GM19239 (cell line): ENCODE results near the gene TRIP6.
A peak's percentile ranks its signal among the peaks of the same experiment; 100 is the strongest.

ENCODE experiments used
- DNase-seq: peaks from one replicate; pipeline ENCODE4 v3.0.0; 2011; ENCODE audit warnings: low spot score; ENCODE audit not compliant: insufficient read length
- FAIRE-seq: peaks from 2 replicates; lab custom pipeline; 2011; peaks lifted over from hg19 to GRCh38; lab: Jason Lieb, UNC

The TRIP6 gene

DNA sequence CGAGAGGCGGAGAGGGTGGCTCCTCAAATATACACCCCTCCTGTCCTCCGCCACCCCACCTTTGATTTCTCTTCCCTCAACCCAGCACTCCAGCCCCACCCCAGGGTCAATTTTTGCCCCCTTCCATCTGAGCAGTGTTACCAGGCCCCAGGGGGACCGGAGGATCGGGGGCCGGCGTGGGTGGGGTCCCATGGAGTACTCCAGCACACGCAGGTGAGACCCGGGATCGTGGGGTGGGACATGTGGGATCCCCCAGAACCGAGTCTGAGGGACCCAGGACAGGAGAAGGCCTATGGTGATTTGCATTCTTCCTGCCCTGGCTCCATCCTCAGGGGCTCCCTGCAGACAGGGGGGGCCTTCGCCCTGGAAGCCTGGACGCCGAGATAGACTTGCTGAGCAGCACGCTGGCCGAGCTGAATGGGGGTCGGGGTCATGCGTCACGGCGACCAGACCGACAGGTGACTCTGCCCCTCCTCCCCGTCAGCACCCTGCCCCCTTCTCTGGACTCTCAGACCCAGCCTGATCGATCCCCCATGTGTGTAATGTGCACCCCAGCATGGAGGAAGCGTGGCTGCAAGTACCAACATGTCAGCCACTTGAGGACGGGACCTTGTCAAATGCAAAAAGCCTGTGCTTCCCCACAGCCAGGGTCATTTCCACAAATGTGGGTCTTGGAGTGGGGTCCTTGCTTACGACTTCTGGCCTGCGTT, 744 bp downstream of the TRIP6 start:
- FAIRE-seq = no peak

DNA sequence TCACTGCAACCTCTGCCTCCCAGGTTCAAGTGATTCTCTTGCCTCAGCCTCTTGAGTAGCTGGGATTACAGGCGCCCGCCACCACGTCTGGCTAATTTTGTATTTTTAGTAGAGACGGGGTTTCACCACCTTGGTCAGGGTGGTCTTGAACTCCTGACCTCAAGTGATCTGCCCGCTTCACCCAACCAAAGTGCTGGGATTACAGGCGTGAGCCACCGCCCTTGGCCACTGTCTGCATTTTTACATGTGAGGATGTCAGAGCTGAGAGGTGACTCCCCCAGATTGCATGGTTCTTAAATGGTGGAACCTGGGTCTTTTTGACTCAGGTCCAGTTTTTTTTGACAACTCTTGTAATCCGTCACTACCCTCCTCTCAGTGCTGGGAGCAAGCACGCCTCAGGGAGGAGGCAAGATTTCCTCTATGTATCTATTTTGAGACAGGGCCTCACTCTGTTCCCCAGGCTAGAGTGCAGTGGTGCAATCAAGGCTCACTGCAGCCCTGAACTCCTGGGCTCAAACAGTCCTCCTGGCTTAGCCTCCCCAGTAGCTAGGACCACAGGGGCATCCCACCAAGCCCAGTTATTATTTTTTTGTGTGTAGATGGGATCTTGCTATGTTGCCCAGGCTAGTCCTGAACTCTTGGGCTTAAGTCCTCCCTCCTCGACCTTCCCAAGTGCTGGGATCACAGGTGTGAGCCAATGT, 6.6 kb downstream of the TRIP6 start:
- DNase-seq (no peak), FAIRE-seq (peak; percentile 8)

More for the DNA sequence above, 744 bp downstream of the TRIP6 start:
- DNase-seq = no peak

DNA sequence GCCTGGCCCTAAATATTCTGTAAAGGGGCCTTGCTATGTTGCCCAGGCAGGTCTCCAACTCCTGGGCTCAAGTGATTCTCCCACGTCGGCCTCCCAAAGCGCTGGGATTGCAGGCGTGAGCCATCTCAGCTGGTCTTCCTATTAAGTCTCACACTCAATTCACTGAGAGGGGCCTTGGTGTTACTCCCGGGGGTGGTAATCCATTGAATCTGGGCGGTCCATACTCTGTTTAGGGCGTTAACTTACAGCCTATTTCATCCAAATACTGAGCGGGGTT, 7.1 kb downstream of the TRIP6 start:
- no peak for FAIRE-seq
- no peak for DNase-seq

GRCh38 chr7:100874577-100875355, 7.6 kb downstream of the TRIP6 start, which contains the start of gene SRRT:
TSS of gene SRRT (plus strand) at chr7:100875103. CDS start at chr7:100875591, 488 bp downstream.
- FAIRE-seq = peak; percentile 99
- peak; percentile 97 for DNase-seq

GRCh38 chr7:100875356-100875751, 8.2 kb downstream of the TRIP6 start:
- FAIRE-seq (peak; percentile 18), DNase-seq (no peak)

GRCh38 chr7:100878013-100878412, 10.8 kb downstream of the TRIP6 start:
- DNase-seq (no peak), FAIRE-seq (no peak)

DNA sequence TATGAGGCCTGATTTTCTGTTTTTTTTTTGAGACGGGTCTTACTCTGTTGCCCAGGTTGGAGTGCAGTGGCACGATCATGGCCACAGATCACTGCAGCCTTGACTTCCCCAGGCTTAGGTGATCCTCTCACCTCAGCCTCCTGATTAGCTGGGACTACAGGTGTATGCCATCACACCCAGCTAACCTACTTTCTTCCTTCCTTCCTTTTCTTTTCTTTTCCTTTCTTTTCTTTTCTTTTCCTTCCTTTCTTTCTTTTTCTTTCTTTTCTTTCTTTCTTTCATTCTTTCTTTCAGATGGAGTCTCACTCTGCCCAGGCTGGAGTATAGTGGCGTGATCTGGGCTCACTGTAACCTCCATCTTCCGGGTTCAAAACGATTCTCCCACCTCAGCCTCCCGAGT, 11.5 kb downstream of the TRIP6 start:
- FAIRE-seq = no peak
- DNase-seq = no peak

- FAIRE-seq (no peak), DNase-seq (no peak)
Measured at GRCh38 chr7:100879685-100880261, 12.6 kb downstream of the TRIP6 start.

DNA sequence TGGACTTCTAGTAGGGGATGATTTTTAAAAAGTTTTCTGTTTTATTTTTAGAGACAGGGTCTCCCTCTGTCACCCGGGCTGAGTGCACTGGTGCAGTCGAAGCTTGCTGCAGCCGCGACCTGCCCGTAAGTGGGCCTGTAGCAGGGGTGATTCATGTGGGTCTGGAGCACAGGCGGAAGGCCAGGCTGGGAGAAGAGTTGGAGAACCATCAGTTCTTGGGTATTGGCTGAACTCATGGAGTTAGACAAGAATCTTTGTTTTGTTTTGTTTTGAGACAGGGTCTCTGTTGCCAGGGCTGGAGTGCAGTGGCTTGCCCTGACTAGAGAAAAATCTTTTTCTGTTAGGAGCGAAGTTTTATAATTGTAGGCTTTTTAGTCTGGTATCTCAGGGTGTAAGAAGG, 13.5 kb downstream of the TRIP6 start:
- DNase-seq (no peak), FAIRE-seq (no peak)

DNA sequence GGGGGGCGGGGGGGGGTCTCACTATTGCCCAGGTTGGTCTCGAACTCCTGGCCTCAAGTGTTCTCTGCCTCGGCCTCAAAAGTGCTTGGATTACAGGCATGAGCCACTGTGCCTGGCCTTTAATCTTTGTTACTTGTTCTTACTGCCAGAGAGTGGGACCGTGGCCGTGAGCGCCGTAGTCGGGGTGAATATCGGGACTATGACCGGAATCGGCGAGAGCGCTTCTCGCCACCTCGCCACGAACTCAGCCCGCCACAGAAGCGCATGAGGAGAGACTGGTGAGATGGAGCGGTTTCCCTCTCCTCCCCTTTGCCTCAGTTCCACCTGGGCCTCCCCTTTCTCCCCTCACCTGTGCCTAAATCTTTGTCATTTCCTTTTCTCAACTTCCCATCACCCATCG, 13.9 kb downstream of the TRIP6 start:
- FAIRE-seq (no peak), DNase-seq (no peak)

GRCh38 chr7:100882201-100882600, 15.0 kb downstream of the TRIP6 start:
- no peak for DNase-seq
- no peak for FAIRE-seq

DNA sequence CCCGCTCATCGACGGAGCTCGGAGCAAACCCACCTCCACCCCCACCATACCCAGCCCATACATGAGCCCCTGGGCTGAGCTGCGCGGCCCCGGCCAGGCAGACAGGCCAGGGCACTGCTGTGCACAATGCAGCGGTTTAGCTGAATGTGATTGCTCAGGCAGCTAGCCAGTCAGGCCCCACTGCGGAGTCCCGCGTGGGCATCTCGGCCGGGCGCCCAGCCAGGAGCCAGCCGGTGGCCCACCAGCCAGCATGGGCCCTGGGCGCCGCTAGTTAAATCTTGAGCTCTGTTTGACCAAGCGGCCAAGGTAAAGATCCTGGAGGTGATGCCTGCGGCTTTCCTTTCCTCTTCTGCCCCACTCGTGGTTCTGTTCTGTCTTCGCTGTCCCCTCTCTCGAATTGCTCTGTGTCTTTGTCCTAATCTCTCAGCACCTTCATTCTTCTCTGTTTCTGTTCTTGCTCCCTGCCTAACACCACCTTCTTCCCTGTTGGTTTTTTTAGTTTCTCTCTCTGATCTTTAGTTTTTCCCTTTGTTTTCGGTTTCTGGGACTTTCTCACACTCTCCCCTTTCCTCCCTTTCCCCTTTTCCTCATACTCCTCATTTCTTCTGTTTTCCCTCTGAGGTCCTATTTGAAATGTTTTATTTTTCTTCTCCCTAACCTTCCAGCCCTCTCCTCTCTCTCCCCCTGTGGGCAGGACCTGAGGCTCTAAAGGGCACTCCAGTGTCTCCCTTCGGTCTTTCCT, 15.8 kb downstream of the TRIP6 start:
- no peak for FAIRE-seq
- DNase-seq = no peak

DNA sequence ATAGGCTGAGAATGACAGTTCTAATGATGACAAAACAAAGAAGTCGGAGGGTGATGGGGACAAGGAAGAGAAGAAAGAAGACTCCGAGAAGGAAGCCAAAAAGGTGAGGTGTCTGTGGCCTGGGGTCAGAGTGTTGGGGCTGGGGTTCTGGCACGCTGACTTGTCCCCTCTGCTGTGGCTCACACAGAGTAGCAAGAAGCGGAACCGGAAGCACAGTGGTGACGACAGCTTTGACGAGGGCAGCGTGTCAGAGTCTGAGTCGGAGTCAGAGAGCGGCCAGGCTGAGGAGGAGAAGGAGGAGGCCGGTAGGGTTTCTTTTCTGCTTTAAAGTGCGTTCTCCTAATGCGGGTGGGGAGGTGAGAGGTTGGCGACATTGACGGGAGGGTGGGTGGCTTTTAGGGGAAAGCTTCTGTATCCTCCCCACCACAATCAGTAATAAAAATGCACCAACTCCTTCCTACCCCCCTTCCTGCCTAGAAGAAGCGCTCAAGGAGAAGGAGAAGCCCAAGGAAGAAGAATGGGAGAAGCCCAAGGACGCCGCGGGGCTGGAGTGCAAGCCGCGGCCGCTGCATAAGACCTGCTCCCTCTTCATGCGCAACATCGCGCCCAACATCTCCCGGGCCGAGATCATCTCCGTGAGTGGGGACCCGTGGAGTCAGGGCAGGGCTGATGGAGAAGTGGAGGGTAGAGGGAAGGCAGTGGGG, 17.7 kb downstream of the TRIP6 start:
- no peak for FAIRE-seq
- DNase-seq = no peak

DNA sequence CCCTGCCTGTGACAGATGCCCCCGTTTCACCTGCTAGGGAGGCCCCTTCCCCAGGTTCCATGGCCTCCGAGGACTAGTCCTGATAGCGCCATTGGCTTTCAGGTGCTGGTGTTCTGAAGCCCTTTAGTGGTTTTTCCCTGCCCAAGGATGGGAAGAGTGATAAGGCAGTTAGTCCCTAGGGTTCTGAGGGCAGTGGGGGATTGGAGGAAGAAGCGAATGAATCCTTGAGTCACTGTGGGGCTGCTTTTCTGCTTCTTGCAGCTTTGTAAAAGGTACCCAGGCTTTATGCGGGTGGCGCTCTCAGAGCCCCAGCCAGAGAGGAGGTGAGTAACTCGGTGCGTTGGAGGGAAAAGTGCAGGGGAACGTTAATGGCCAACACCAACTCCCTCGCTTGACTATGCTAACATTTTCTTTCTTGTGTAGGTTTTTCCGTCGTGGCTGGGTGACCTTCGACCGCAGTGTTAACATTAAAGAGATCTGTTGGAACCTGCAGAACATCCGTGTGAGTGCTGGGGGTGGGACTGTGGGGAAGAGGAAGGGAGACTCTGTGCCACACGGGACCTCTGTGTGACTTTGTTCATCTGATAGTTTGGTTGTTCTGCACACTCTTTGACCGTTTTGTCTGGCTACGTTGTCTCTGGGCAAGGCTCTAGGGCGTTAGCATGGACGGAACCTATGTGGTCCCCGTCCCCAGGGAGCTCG, 18.4 kb downstream of the TRIP6 start:
- no peak for FAIRE-seq

DNA sequence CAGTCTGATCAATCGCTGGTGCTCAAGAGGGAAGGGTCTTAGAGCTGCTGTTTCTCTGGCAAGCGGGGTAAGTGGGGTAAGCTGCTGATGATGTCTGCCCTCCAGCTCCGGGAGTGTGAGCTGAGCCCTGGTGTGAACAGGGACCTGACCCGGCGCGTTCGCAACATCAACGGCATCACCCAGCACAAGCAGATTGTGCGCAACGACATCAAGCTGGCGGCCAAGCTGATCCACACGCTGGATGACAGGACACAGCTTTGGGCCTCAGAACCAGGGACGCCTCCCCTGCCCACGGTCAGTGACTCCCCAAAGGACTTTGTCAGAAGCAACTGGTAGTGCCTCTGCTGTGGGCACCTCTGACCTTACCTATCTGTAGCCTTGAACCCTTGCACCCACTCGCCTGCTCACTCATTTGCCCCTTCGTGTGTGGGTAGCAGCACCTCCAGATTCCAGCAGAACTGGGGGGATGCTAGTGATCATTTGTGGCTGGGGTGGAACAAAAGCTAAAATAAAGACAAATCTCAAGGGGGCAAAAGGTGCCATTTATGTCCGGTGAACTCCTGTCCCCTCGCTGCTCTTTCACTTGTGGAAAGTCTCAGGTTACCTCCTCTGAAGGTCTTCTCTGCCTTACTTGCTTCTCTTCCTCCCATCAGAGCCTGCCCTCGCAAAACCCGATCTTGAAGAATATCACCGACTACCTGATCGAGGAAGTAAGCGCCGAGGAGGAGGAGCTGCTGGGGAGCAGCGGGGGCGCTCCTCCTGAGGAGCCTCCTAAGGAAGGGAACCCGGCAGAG, 19.2 kb downstream of the TRIP6 start:
- no peak for DNase-seq
- FAIRE-seq = no peak

More for the DNA sequence above, 18.4 kb downstream of the TRIP6 start:
- no peak for DNase-seq

DNA sequence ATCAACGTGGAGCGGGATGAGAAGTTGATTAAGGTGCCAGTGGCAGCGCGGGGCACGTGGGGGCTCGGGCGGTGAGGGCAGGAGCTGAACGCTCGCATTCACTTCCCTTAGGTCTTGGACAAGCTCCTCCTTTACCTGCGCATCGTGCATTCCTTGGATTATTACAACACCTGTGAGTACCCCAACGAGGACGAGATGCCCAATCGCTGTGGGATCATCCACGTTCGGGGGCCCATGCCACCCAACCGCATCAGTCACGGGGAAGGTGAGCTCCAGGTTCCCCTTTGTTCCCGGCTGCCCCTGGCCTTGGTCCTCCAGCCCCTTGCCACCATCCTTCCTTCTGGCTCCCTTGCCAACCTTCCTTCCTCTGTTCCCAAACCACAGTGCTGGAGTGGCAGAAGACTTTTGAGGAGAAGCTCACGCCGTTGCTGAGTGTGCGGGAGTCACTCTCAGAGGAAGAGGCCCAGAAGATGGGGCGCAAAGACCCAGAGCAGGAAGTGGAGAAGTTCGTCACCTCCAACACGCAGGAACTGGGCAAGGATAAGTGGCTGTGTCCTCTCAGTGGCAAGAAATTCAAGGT, 19.8 kb downstream of the TRIP6 start:
- FAIRE-seq = no peak

DNA sequence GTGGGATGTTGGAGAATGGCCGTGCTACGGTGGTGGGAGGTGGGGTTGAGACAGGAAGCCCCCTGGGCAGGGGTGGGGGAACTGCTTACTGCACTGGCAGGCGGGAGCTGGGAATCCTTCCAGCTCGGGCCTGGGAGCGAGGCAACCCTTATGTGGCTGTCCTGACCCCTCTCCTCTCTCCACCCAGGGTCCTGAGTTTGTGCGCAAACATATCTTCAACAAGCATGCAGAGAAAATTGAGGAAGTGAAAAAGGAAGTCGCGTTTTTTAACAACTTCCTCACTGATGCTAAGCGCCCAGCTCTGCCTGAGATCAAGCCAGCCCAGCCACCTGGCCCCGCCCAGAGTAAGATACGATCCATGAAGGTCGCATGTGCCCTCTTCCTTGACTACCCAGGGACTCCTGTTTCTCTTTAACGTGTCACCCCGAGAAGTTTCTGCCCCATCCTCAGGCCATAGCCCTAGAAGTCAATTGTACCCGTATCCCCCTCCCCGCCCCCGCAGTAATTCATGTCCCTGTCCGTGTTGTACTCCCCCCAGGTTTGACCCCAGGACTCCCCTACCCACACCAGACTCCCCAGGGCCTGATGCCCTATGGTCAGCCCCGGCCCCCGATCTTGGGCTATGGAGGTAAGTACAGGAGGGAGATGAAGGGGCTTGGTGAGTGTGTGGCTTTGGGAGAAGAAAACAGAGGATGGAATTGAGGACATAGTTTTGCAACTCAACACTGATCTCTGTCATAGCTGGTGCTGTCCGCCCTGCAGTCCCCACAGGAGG, 20.5 kb downstream of the TRIP6 start:
- FAIRE-seq (peak; percentile 98), DNase-seq (peak; percentile 93)

More for the DNA sequence above, 19.8 kb downstream of the TRIP6 start:
- no peak for DNase-seq
